ENCODE results near the gene ACTC1.
"Not testable (repeated sequence)": the region's sequence is repeated elsewhere in the genome, so short reads cannot be mapped to it uniquely, and the experiment has no call there.

ACTC1 gene

GRCh38 chr15:34795267-34796081 lies at the start of gene ACTC1:
Gene ACTC1, minus strand, starts transcription at chr15:34795549. Its CDS starts 741 bp downstream, at chr15:34794808.
- DNase-seq: no peak

- DNase-seq: no peak
Measured at GRCh38 chr15:34841262-34841725, 45.9 kb upstream of the ACTC1 start.

GRCh38 chr15:34838282-34838681 lies 42.9 kb upstream of the ACTC1 start:
- DNase-seq: no peak

- no peak for DNase-seq
Measured at GRCh38 chr15:34837246-34838016, 42.1 kb upstream of the ACTC1 start.

- DNase-seq: no peak
Measured at GRCh38 chr15:34828145-34828911, 33.0 kb upstream of the ACTC1 start.

- DNase-seq: no peak
Measured at GRCh38 chr15:34821831-34822230, 26.5 kb upstream of the ACTC1 start.

GRCh38 chr15:34820110-34820509 lies 24.8 kb upstream of the ACTC1 start:
- DNase-seq: no peak

GRCh38 chr15:34818526-34818925 lies 23.2 kb upstream of the ACTC1 start:
- DNase-seq: no peak

- DNase-seq: no peak
Measured at GRCh38 chr15:34815836-34816235, 20.5 kb upstream of the ACTC1 start.

GRCh38 chr15:34813446-34814190 lies 18.3 kb upstream of the ACTC1 start:
- no peak for DNase-seq

GRCh38 chr15:34812868-34813365 lies 17.6 kb upstream of the ACTC1 start:
- DNase-seq: not testable (repeated sequence)

- no peak for DNase-seq
Measured at GRCh38 chr15:34812369-34812768, 17.0 kb upstream of the ACTC1 start.

GRCh38 chr15:34810443-34811129 lies 15.2 kb upstream of the ACTC1 start:
- DNase-seq: no peak

- DNase-seq: no peak
Measured at GRCh38 chr15:34809186-34809585, 13.8 kb upstream of the ACTC1 start.

- DNase-seq: no peak
Measured at GRCh38 chr15:34808016-34808415, 12.7 kb upstream of the ACTC1 start.

GRCh38 chr15:34807241-34807640 lies 11.9 kb upstream of the ACTC1 start:
- not testable (repeated sequence) for DNase-seq

- no peak for DNase-seq
Measured at GRCh38 chr15:34804776-34805175, 9.4 kb upstream of the ACTC1 start.

- no peak for DNase-seq
Measured at GRCh38 chr15:34804113-34804512, 8.8 kb upstream of the ACTC1 start.

- DNase-seq: no peak
Measured at GRCh38 chr15:34802803-34803750, 7.7 kb upstream of the ACTC1 start.

GRCh38 chr15:34802371-34802770 lies 7.0 kb upstream of the ACTC1 start:
- no peak for DNase-seq
